Keratinocyte (primary cell): ENCODE measurements around the gene PCTP. TPM values are rescaled to one million over a fixed set of nuclear protein-coding genes. Genes with fewer than 3 reads are reported as not detected.

Source experiments
- DNase-seq: peaks from one replicate; pipeline ENCODE4 v3.0.0-alpha.2; 2011; ENCODE audit warnings: low read depth, missing footprints, low spot score
- FAIRE-seq: peaks from 2 replicates; lab custom pipeline; 2011; peaks lifted over from hg19 to GRCh38; lab: Jason Lieb, UNC
- H2AFZ ChIP-seq: 2 replicates; pipeline ENCODE4 v1.6.0; 2012; ENCODE audit warnings: low read length, control low read depth, inconsistent platforms; ENCODE audit not compliant: control insufficient read depth
- H3K27ac ChIP-seq: 2 replicates; pipeline ENCODE4 v1.5.1; 2011; ENCODE audit warnings: low read length; ENCODE audit not compliant: control insufficient read depth, insufficient read depth
- H3K27me3 ChIP-seq: 3 replicates; pipeline ENCODE4 v1.6.0; 2011; ENCODE audit warnings: low read length; ENCODE audit not compliant: control insufficient read depth, insufficient read depth; ENCODE audit errors: extremely low read depth
- H3K36me3 ChIP-seq, 2 experiments: 2 replicates in 1 of 2; 3 replicates in 1 of 2; pipeline ENCODE4 v1.5.1; 2011; ENCODE audit warnings: low read length in 2 of 2, mild to moderate bottlenecking in 1 of 2; ENCODE audit not compliant: control insufficient read depth in 2 of 2, insufficient read depth in 2 of 2; ENCODE audit errors: extremely low read depth in 1 of 2
- H3K4me1 ChIP-seq: 3 replicates; pipeline ENCODE4 v1.5.1; 2011; ENCODE audit warnings: low read length; ENCODE audit not compliant: control insufficient read depth, insufficient read depth; ENCODE audit errors: extremely low read depth
- H3K4me2 ChIP-seq: 3 replicates; pipeline ENCODE4 v1.6.0; 2011; ENCODE audit warnings: low read depth, low read length; ENCODE audit not compliant: control insufficient read depth, insufficient read depth; ENCODE audit errors: extremely low read depth
- H3K4me3 ChIP-seq, 3 experiments: fragments of 200-600 bp in 1 of 3; sonication (generic) in 1 of 3; 2 replicates in 2 of 3; 3 replicates in 1 of 3; pipeline ENCODE4 v1.5.1; 2011 to 2016; ENCODE audit warnings: low read length in 3 of 3, mild to moderate bottlenecking in 3 of 3, control low read depth in 2 of 3, inconsistent platforms in 1 of 3, low read depth in 1 of 3, mixed read lengths in 1 of 3, mixed run types in 1 of 3, moderate library complexity in 1 of 3; ENCODE audit not compliant: control insufficient read depth in 2 of 3, insufficient read depth in 2 of 3; ENCODE audit errors: extremely low read depth in 1 of 3
- H3K79me2 ChIP-seq: 2 replicates; pipeline ENCODE4 v1.6.0; 2012; ENCODE audit warnings: low read length; ENCODE audit not compliant: control insufficient read depth, insufficient read depth
- H3K9ac ChIP-seq: 3 replicates; pipeline ENCODE4 v1.6.0; 2011; ENCODE audit warnings: low read length; ENCODE audit not compliant: control insufficient read depth, insufficient read depth; ENCODE audit errors: extremely low read depth
- H3K9me1 ChIP-seq: 3 replicates; pipeline ENCODE4 v1.6.0; 2011; ENCODE audit warnings: low read length; ENCODE audit not compliant: control insufficient read depth, insufficient read depth; ENCODE audit errors: extremely low read depth
- H3K9me3 ChIP-seq: 2 replicates; pipeline ENCODE4 v1.5.1; 2012; ENCODE audit warnings: low read depth, low read length; ENCODE audit not compliant: control insufficient read depth
- H4K20me1 ChIP-seq: 3 replicates; pipeline ENCODE4 v1.6.0; 2011; ENCODE audit warnings: low read length; ENCODE audit not compliant: control insufficient read depth, insufficient read depth; ENCODE audit errors: extremely low read depth
- CTCF ChIP-seq, 3 experiments: IDR thresholded peaks in 1 of 3; conservative IDR thresholded peaks in 1 of 3; optimal IDR thresholded peaks in 1 of 3; 2 replicates in 2 of 3; 3 replicates in 1 of 3; pipeline versions ENCODE3 to v1.5.1; 2011; ENCODE audit warnings: low read length in 3 of 3, mild to moderate bottlenecking in 3 of 3, moderate library complexity in 2 of 3, control low read depth in 1 of 3, inconsistent platforms in 1 of 3; ENCODE audit not compliant: insufficient read depth in 2 of 3; ENCODE audit errors: extremely low read depth in 1 of 3
- EZH2 ChIP-seq: IDR thresholded peaks from one replicate; pipeline ENCODE4 v1.6.1; 2012; ENCODE audit warnings: inconsistent platforms, mild to moderate bottlenecking, low read length, moderate library complexity
- dilution Hi-C: fragments of 300-500 bp; cut with MboI; formaldehyde crosslinking; loops from one replicate; pipeline ENCODE4 v1.7.0; 2020; ENCODE audit warnings: low sequenced_read_pairs; ENCODE audit not compliant: extremely low pct_ligation_motif_present
- polyA plus RNA-seq, 5 experiments: library from polyadenylated mRNA; depleted of rRNA in 3 of 5; stranded (reverse) in 3 of 5; stranded (forward) in 1 of 5; unstranded in 1 of 5; fragments of >200 nt; gene quantifications; 1 replicate in 1 of 5; 2 replicates in 3 of 5; 3 replicates in 1 of 5; pipeline versions ENCODE4 v1.2.1 to v1.2.3, GENCODE V29; 2011 to 2012; ENCODE audit warnings: missing spikeins in 2 of 5, low read depth in 1 of 5, low replicate concordance in 1 of 5

PCTP gene
- polyA plus RNA-seq, 1 donor (not counting 4 experiments of a cell fraction or from before 2014, with no cell fraction given) = 29.5 TPM

- dilution Hi-C loops = no loop called here
- Histone ChIP-seq H3K36me3 (peaks cover 0 to 12% of the 10 kb centered on the region in 2 experiments), H3K27me3 (no peaks in the 10 kb centered on the region), H3K27ac (no peak overlapping the region), H3K9ac (no peak overlapping the region), H3K4me3 (no peak overlapping the region), H4K20me1 (no peaks in the 10 kb centered on the region), H2AFZ (no peak overlapping the region), H3K9me3 (no peaks in the 10 kb centered on the region), H3K4me2 (no peak overlapping the region), H3K4me1 (no peaks in the 10 kb centered on the region), H3K79me2 (no peaks in the 10 kb centered on the region), H3K9me1 (no peaks in the 10 kb centered on the region)
- TF ChIP-seq EZH2 = no peak
- no peak for TF ChIP-seq CTCF (optimal IDR thresholded peaks at IDR 0.05 in 1 of 3, IDR thresholded peaks at IDR 0.05 in 1 of 3, conservative IDR thresholded peaks at IDR 0.05 in 1 of 3; ENCODE audit: extremely low read depth in 1 of 3, insufficient read depth in 2 of 3, low read length in 3 of 3)
- FAIRE-seq = no peak
- DNase-seq = no peak
These were observed 25.4 kb downstream of the PCTP start for GRCh38 chr17:55776271-55776670.

DNA sequence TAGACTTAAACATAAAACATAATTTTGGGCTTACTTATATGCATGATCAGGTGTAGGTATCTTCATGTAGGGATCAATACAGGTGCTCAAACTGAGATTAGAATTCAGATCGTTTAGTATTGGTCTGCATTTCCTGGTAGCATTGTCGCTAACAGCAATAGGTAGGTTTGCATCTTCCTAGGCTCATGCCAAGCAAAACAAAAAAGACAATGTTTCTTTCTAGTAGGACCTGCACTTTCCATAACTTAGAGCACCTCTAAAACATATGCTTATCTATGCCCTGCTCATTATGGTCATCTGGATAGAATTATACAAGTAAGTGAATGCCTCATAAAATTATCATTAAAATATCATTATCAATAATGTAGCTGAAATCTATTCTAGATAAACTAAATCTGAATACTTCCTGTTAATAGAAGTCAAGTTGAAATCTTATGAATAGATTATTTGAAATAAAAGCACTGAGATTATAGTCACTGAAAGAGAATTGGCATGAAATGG, 26.7 kb downstream of the PCTP start:
- H4K20me1 ChIP-seq = no peaks in the 10 kb centered on the region
- H3K36me3 ChIP-seq = peaks cover 0 to 9% of the 10 kb centered on the region in 2 experiments
- no peak overlapping the region for H2AFZ ChIP-seq
- TF ChIP-seq CTCF (optimal IDR thresholded peaks at IDR 0.05 in 1 of 3, IDR thresholded peaks at IDR 0.05 in 1 of 3, conservative IDR thresholded peaks at IDR 0.05 in 1 of 3; ENCODE audit: extremely low read depth in 1 of 3, insufficient read depth in 2 of 3, low read length in 3 of 3) (no peak), EZH2 (no peak)
- H3K27me3 ChIP-seq = no peaks in the 10 kb centered on the region
- H3K9me3 ChIP-seq = no peaks in the 10 kb centered on the region
- dilution Hi-C loops = no loop called here
- FAIRE-seq (no peak), DNase-seq (no peak)
- H3K4me1 ChIP-seq = no peaks in the 10 kb centered on the region
- no peaks in the 10 kb centered on the region for H3K9me1 ChIP-seq
- no peak overlapping the region for H3K27ac ChIP-seq
- no peak overlapping the region for H3K9ac ChIP-seq
- H3K79me2 ChIP-seq = no peaks in the 10 kb centered on the region
- no peak overlapping the region for H3K4me3 ChIP-seq
- no peak overlapping the region for H3K4me2 ChIP-seq
